GM12878 (cell line): ENCODE results near the gene ARHGEF33. TPM values are rescaled to one million over a fixed set of nuclear protein-coding genes. Genes with fewer than 3 reads are reported as not detected.

Experiments used
- BHLHE40 ChIP-seq, 2 experiments: fragments of 450-650 bp in 1 of 2; IDR thresholded peaks; 2 replicates each; pipeline ENCODE4 v1.6.1; 2011 to 2017; ENCODE audit warnings: low read depth in 2 of 2, borderline replicate concordance in 1 of 2, improper control_type of control experiment in 1 of 2, low read length in 1 of 2, mild to moderate bottlenecking in 1 of 2
- MEF2A ChIP-seq: IDR thresholded peaks from 2 replicates; pipeline ENCODE4 v1.6.1; 2011; ENCODE audit warnings: low read depth, mild to moderate bottlenecking, low read length, moderate library complexity; ENCODE audit not compliant: insufficient read depth
- ZSCAN29 ChIP-seq: fragments of 450-650 bp; IDR thresholded peaks from 2 replicates; pipeline ENCODE4 v1.6.1; 2017; ENCODE audit warnings: mild to moderate bottlenecking, moderate library complexity
- polyA plus RNA-seq, 11 experiments: library from polyadenylated mRNA; depleted of rRNA in 4 of 11; unstranded in 6 of 11; stranded (reverse) in 5 of 11; fragments of >200 nt; fragmentation: Nextera tagmentation in 4 of 11; fragmentation: Illumina TruSeq in 1 of 11; extraction: Ambion mirVana in 4 of 11; extraction: Trizol in 1 of 11; gene quantifications; 1 replicate in 1 of 11; 2 replicates in 10 of 11; pipeline versions ENCODE4 v1.2.1 to v1.2.3, GENCODE V29; 2011 to 2016; ENCODE audit warnings: inconsistent platforms in 2 of 11, missing spikeins in 2 of 11, low read depth in 1 of 11
- total RNA-seq, 4 experiments: library from RNA; depleted of rRNA in 3 of 4; stranded (reverse); fragments of >200 nt in 3 of 4; fragmentation: Illumina TruSeq in 1 of 4; extraction: Trizol in 1 of 4; gene quantifications; 2 replicates each; pipeline versions ENCODE4 v1.2.1 to v1.2.3, GENCODE V29; 2013 to 2021
- TF ChIP-seq, protein P1 (sequence below): fragments of 450-650 bp; IDR thresholded peaks from 2 replicates; pipeline ENCODE4 v1.6.1; 2017; ENCODE audit warnings: mild to moderate bottlenecking, moderate library complexity
- TF ChIP-seq, protein P2 (sequence below): fragments of 450-650 bp; IDR thresholded peaks from 2 replicates; pipeline ENCODE4 v1.6.1; 2017; ENCODE audit warnings: mild to moderate bottlenecking, moderate library complexity

Gene ARHGEF33
- total and polyA plus RNA-seq, 10 of the 15 experiments (the other 5 are each of a cell fraction or from before 2014, with no cell fraction given), result 0.01 to 0.08 (median 0.05) TPM; not detected in 4

DNA sequence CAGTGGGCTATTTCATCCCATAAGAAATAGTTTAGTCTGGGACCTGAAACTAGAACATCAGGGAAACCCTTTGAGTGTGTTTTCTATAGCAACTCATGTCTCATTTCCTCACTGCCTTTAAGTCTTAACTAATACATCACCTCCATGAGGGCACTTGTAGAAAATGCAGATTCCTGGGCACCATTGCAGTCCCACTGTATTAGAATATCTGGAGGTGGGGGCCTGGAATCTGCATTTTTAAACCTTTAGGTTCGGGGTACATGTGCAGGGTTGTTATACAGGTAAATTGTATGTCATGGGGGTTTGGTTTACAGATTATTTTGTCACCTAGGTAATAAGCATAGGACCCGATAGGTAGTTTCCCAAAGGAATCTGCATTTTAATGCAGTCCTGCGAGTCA is 87.4 kb downstream of the ARHGEF33 start (continued):
- TF ChIP-seq, protein P1, sequence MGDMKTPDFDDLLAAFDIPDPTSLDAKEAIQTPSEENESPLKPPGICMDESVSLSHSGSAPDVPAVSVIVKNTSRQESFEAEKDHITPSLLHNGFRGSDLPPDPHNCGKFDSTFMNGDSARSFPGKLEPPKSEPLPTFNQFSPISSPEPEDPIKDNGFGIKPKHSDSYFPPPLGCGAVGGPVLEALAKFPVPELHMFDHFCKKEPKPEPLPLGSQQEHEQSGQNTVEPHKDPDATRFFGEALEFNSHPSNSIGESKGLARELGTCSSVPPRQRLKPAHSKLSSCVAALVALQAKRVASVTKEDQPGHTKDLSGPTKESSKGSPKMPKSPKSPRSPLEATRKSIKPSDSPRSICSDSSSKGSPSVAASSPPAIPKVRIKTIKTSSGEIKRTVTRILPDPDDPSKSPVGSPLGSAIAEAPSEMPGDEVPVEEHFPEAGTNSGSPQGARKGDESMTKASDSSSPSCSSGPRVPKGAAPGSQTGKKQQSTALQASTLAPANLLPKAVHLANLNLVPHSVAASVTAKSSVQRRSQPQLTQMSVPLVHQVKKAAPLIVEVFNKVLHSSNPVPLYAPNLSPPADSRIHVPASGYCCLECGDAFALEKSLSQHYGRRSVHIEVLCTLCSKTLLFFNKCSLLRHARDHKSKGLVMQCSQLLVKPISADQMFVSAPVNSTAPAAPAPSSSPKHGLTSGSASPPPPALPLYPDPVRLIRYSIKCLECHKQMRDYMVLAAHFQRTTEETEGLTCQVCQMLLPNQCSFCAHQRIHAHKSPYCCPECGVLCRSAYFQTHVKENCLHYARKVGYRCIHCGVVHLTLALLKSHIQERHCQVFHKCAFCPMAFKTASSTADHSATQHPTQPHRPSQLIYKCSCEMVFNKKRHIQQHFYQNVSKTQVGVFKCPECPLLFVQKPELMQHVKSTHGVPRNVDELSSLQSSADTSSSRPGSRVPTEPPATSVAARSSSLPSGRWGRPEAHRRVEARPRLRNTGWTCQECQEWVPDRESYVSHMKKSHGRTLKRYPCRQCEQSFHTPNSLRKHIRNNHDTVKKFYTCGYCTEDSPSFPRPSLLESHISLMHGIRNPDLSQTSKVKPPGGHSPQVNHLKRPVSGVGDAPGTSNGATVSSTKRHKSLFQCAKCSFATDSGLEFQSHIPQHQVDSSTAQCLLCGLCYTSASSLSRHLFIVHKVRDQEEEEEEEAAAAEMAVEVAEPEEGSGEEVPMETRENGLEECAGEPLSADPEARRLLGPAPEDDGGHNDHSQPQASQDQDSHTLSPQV, result no peak
- TF ChIP-seq MEF2A (no peak), ZSCAN29 (no peak), BHLHE40 (IDR thresholded peaks at IDR 0.05; ENCODE audit: borderline replicate concordance in 1 of 2, low read depth in 2 of 2, low read length in 1 of 2) (no peak)
- TF ChIP-seq, protein P2, sequence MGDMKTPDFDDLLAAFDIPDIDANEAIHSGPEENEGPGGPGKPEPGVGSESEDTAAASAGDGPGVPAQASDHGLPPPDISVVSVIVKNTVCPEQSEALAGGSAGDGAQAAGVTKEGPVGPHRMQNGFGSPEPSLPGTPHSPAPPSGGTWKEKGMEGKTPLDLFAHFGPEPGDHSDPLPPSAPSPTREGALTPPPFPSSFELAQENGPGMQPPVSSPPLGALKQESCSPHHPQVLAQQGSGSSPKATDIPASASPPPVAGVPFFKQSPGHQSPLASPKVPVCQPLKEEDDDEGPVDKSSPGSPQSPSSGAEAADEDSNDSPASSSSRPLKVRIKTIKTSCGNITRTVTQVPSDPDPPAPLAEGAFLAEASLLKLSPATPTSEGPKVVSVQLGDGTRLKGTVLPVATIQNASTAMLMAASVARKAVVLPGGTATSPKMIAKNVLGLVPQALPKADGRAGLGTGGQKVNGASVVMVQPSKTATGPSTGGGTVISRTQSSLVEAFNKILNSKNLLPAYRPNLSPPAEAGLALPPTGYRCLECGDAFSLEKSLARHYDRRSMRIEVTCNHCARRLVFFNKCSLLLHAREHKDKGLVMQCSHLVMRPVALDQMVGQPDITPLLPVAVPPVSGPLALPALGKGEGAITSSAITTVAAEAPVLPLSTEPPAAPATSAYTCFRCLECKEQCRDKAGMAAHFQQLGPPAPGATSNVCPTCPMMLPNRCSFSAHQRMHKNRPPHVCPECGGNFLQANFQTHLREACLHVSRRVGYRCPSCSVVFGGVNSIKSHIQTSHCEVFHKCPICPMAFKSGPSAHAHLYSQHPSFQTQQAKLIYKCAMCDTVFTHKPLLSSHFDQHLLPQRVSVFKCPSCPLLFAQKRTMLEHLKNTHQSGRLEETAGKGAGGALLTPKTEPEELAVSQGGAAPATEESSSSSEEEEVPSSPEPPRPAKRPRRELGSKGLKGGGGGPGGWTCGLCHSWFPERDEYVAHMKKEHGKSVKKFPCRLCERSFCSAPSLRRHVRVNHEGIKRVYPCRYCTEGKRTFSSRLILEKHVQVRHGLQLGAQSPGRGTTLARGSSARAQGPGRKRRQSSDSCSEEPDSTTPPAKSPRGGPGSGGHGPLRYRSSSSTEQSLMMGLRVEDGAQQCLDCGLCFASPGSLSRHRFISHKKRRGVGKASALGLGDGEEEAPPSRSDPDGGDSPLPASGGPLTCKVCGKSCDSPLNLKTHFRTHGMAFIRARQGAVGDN, result no peak
- TF ChIP-seq, all 136 proteins: peak for 0
